Peyer's patch (tissue), 4 donors: ENCODE results near the gene LCE2B.

Source experiments
- POLR2A ChIP-seq, 2 donors: fragments of 450-650 bp; IDR thresholded peaks; one replicate each; pipeline ENCODE4 v1.5.1; 2017; ENCODE audit warnings: antibody characterized with exemption in 2 of 2, mild to moderate bottlenecking in 2 of 2, moderate library complexity in 2 of 2
- TF ChIP-seq, protein P1 (sequence below), 6 experiments: fragments of 450-650 bp in 4 of 6; fragments of 200-600 bp in 2 of 6; sonication (generic) in 1 of 6; IDR thresholded peaks; one replicate each; pipeline ENCODE4 v1.5.1; 2017 to 2019; ENCODE audit warnings: antibody characterized with exemption in 6 of 6, mild to moderate bottlenecking in 3 of 6, moderate library complexity in 1 of 6

DNA sequence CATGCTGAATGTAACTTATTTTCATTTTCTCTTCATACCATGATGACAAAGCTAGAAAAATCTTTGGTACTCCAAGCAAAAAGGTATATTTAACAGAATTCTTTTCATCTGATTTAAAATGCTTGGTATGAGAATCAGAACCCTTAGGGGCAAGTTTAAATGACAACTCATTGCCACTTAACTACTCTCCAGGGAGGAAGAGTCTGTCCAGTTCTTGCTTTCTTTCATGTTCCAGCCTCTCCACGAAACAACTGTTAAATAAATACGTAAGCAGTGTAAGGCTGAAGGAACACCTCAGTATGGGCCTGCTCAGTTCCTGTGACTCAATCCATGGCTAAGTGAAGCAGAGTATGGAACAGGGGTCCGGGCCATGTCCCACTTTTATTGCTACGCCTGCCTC lies 13.8 kb downstream of the LCE2B start:
- TF ChIP-seq, protein P1, sequence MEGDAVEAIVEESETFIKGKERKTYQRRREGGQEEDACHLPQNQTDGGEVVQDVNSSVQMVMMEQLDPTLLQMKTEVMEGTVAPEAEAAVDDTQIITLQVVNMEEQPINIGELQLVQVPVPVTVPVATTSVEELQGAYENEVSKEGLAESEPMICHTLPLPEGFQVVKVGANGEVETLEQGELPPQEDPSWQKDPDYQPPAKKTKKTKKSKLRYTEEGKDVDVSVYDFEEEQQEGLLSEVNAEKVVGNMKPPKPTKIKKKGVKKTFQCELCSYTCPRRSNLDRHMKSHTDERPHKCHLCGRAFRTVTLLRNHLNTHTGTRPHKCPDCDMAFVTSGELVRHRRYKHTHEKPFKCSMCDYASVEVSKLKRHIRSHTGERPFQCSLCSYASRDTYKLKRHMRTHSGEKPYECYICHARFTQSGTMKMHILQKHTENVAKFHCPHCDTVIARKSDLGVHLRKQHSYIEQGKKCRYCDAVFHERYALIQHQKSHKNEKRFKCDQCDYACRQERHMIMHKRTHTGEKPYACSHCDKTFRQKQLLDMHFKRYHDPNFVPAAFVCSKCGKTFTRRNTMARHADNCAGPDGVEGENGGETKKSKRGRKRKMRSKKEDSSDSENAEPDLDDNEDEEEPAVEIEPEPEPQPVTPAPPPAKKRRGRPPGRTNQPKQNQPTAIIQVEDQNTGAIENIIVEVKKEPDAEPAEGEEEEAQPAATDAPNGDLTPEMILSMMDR (IDR thresholded peaks at IDR 0.05): no peak
- no peak for TF ChIP-seq POLR2A (IDR thresholded peaks at IDR 0.05)
